HCT116 (cell line): ENCODE results near the gene RASAL2. TPM values are rescaled to one million over a fixed set of nuclear protein-coding genes. Genes with fewer than 3 reads are reported as not detected.

Source experiments
- ATAC-seq: fragments of 200-7000 bp; cut with Tn5 transposase; 2 replicates; pipeline ENCODE4 v1.9.1; 2020; ENCODE audit warnings: mild to moderate bottlenecking, moderate library complexity
- BruUV-seq: library from RNA; stranded (reverse); fragments of 400-500 nt; replicated peaks from 2 replicates; lab custom pipeline; 2021; lab: Mats Ljungman, UMichigan
- CTCF ChIA-PET: fragments of 300-600 bp; sonication (Branson Sonifier 250); formaldehyde crosslinking; loops from one replicate; lab custom pipeline; 2021; ENCODE audit warnings: antibody characterized with exemption; lab: Charles Lee
- POLR2A ChIA-PET: fragments of 300-600, 350-600 bp; sonication (Branson Sonifier 250); formaldehyde crosslinking; loops from one replicate; lab custom pipeline; 2021; ENCODE audit warnings: antibody characterized with exemption; lab: Charles Lee
- RAD21 ChIA-PET, 2 experiments: fragments of 300-600 bp; sonication (Branson Sonifier 250); formaldehyde crosslinking; loops; one replicate each; lab custom pipeline; 2023; ENCODE audit warnings: low total read pairs in 2 of 2; ENCODE audit not compliant: uncharacterized antibody in 2 of 2, unreplicated experiment in 2 of 2, low non-redundant PET in 1 of 2; lab: Charles Lee
- DNase-seq: peaks from one replicate; pipeline ENCODE4 v3.0.0-alpha.2; 2010; ENCODE audit warnings: low read depth, low spot score
- H2AFZ ChIP-seq: fragments of 200-600 bp; shearing (Covaris generic), sonication (generic); 2 replicates; pipeline ENCODE4 v1.6.1; 2017; ENCODE audit warnings: low read depth, mixed run types, mixed read lengths, antibody characterized with exemption, low read length; ENCODE audit not compliant: poor library complexity, severe bottlenecking
- H3K27ac ChIP-seq: 2 replicates; pipeline ENCODE4 v1.5.1; 2012; ENCODE audit warnings: low read depth, low read length
- H3K27me3 ChIP-seq: fragments of 200-600 bp; sonication (generic); 2 replicates; pipeline ENCODE4 v1.6.1; 2016; ENCODE audit warnings: mixed run types, low read length, mixed read lengths; ENCODE audit not compliant: insufficient read depth
- H3K36me3 ChIP-seq, 2 experiments: fragments of 200-500 bp in 1 of 2; fragments of 200-600 bp in 1 of 2; sonication (Bioruptor generic) in 1 of 2; sonication (generic) in 1 of 2; 2 replicates each; pipeline versions ENCODE4 v1.5.1 to v1.6.1; 2014 to 2016; ENCODE audit warnings: low read length in 2 of 2, inconsistent platforms in 1 of 2, mixed read lengths in 1 of 2, mixed run types in 1 of 2; ENCODE audit not compliant: insufficient read depth in 2 of 2, control insufficient read depth in 1 of 2
- H3K4me1 ChIP-seq, 2 experiments: fragments of 200-600 bp in 1 of 2; sonication (generic) in 1 of 2; 2 replicates each; pipeline versions ENCODE4 v1.5.1 to v1.6.1; 2012 to 2017; ENCODE audit warnings: low read length in 2 of 2, inconsistent platforms in 1 of 2, mild to moderate bottlenecking in 1 of 2, mixed read lengths in 1 of 2, mixed run types in 1 of 2, moderate library complexity in 1 of 2; ENCODE audit not compliant: insufficient read depth in 2 of 2, control insufficient read depth in 1 of 2
- H3K4me2 ChIP-seq: fragments of 200-600 bp; sonication (generic); 2 replicates; pipeline ENCODE4 v1.6.1; 2017; ENCODE audit warnings: mixed run types, low read length, mixed read lengths
- H3K4me3 ChIP-seq, 2 experiments: fragments of 200-600 bp in 1 of 2; sonication (generic) in 1 of 2; replicated peaks in 1 of 2; 2 replicates each; pipeline ENCODE4 v1.5.1; 2011 to 2016; ENCODE audit warnings: low read length in 2 of 2, control low read depth in 1 of 2, low read depth in 1 of 2, mild to moderate bottlenecking in 1 of 2, mixed read lengths in 1 of 2, mixed run types in 1 of 2
- H3K79me2 ChIP-seq: fragments of 200-600 bp; sonication (generic); 2 replicates; pipeline ENCODE4 v1.6.1; 2017; ENCODE audit warnings: mild to moderate bottlenecking, mixed run types, low read length, moderate library complexity, mixed read lengths; ENCODE audit not compliant: insufficient read depth
- H3K9ac ChIP-seq: fragments of 200-600 bp; sonication (generic); 2 replicates; pipeline ENCODE4 v1.6.1; 2016; ENCODE audit warnings: low read length, mixed read lengths
- H3K9me2 ChIP-seq: fragments of 200-600 bp; sonication (generic), shearing (Covaris generic); 2 replicates; pipeline ENCODE4 v1.6.1; 2017; ENCODE audit warnings: mixed run types, mild to moderate bottlenecking, moderate library complexity; ENCODE audit not compliant: insufficient read depth
- H3K9me3 ChIP-seq, 2 experiments: fragments of 200-500 bp in 1 of 2; fragments of 200-600 bp in 1 of 2; sonication (Bioruptor generic) in 1 of 2; sonication (generic) in 1 of 2; 2 replicates each; pipeline ENCODE4 v1.6.1; 2014 to 2017; ENCODE audit warnings: low read length in 2 of 2, mixed read lengths in 2 of 2, inconsistent platforms in 1 of 2, low read depth in 1 of 2, mild to moderate bottlenecking in 1 of 2, mixed run types in 1 of 2, moderate library complexity in 1 of 2; ENCODE audit not compliant: control insufficient read depth in 1 of 2, insufficient read depth in 1 of 2
- H4K20me1 ChIP-seq: fragments of 200-600 bp; sonication (generic), shearing (Covaris generic); 2 replicates; pipeline ENCODE4 v1.6.1; 2017; ENCODE audit warnings: mixed run types, mild to moderate bottlenecking, moderate library complexity; ENCODE audit not compliant: insufficient read depth
- EGR1 ChIP-seq: IDR thresholded peaks from 2 replicates; pipeline ENCODE4 v1.6.1; 2012; ENCODE audit warnings: low read depth
- ELF1 ChIP-seq: IDR thresholded peaks from 2 replicates; pipeline ENCODE4 v1.6.1; 2012; ENCODE audit warnings: low read depth, borderline replicate concordance
- FOSL1 ChIP-seq: IDR thresholded peaks from 2 replicates; pipeline ENCODE4 v1.6.1; 2012; ENCODE audit warnings: low read depth
- JUND ChIP-seq: IDR thresholded peaks from 2 replicates; pipeline ENCODE4 v1.6.1; 2012
- MAX ChIP-seq: IDR thresholded peaks from 2 replicates; pipeline ENCODE4 v1.6.1; 2012
- POLR2A ChIP-seq: IDR thresholded peaks from 2 replicates; pipeline ENCODE4 v1.7.0; 2011; ENCODE audit warnings: borderline replicate concordance; ENCODE audit not compliant: insufficient read depth, insufficient read length; ENCODE audit errors: extremely low read depth
- POLR2AphosphoS5 ChIP-seq: IDR thresholded peaks from 2 replicates; pipeline ENCODE4 v1.6.1; 2011; ENCODE audit warnings: mild to moderate bottlenecking, low read depth, low read length, moderate library complexity
- RAD21 ChIP-seq: IDR thresholded peaks from 2 replicates; pipeline ENCODE4 v1.6.1; 2012; ENCODE audit warnings: low read depth, mild to moderate bottlenecking
- REST ChIP-seq: IDR thresholded peaks from 2 replicates; pipeline ENCODE4 v1.6.1; 2012; ENCODE audit warnings: low read depth
- SIN3A ChIP-seq: IDR thresholded peaks from 2 replicates; pipeline ENCODE4 v1.6.1; 2012; ENCODE audit warnings: low read depth
- SRF ChIP-seq: IDR thresholded peaks from 2 replicates; pipeline ENCODE4 v1.6.1; 2012; ENCODE audit warnings: low read depth
- ZFX ChIP-seq: fragments of 450-650 bp; IDR thresholded peaks from 2 replicates; pipeline ENCODE4 v1.6.1; 2017
- intact Hi-C: fragments of 100-400 bp; cut with micrococcal nuclease; formaldehyde crosslinking; loops from 2 replicates; pipeline ENCODE4 v1.10.0; 2022
- total RNA-seq: library from RNA; stranded (reverse); gene quantifications from one replicate; pipeline ENCODE4 v1.2.1, GENCODE V29; 2021; ENCODE audit not compliant: unreplicated experiment
- TF ChIP-seq, protein P1 (sequence below): IDR thresholded peaks from 2 replicates; pipeline ENCODE4 v1.6.1; 2012
- TF ChIP-seq, protein P2 (sequence below), 3 experiments: fragments of 200-600 bp in 1 of 3; sonication (generic) in 1 of 3; IDR thresholded peaks in 2 of 3; conservative IDR thresholded peaks in 1 of 3; 2 replicates each; pipeline ENCODE4 v1.5.1; 2012 to 2017; ENCODE audit warnings: low read depth in 2 of 3, low read length in 2 of 3, antibody characterized with exemption in 1 of 3, borderline replicate concordance in 1 of 3, control low read depth in 1 of 3, mild to moderate bottlenecking in 1 of 3, mixed read lengths in 1 of 3, mixed run types in 1 of 3, moderate library complexity in 1 of 3; ENCODE audit not compliant: insufficient read depth in 1 of 3

Gene RASAL2
- total RNA-seq, 1 experiment from 2014 or later: 11.7 TPM

- TF ChIP-seq, protein P1, sequence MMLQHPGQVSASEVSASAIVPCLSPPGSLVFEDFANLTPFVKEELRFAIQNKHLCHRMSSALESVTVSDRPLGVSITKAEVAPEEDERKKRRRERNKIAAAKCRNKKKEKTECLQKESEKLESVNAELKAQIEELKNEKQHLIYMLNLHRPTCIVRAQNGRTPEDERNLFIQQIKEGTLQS: no peak
- no peak for TF ChIP-seq ELF1
- no peak for TF ChIP-seq SIN3A
- TF ChIP-seq JUND: no peak
- no peak for TF ChIP-seq SRF
- TF ChIP-seq RAD21: no peak
Measured at GRCh38 chr1:178382372-178382771, 288.5 kb downstream of the RASAL2 start (continued).

GRCh38 chr1:178385662-178386061, 291.8 kb downstream of the RASAL2 start:
- ChIA-PET RAD21 (no interaction called here), CTCF (no interaction called here), POLR2A (no interaction called here)
- Histone ChIP-seq H3K4me1 (no peaks in the 10 kb centered on the region), H3K27me3 (no peaks in the 10 kb centered on the region), H3K27ac (no peak overlapping the region), H3K9me2 (no peaks in the 10 kb centered on the region), H3K79me2 (no peaks in the 10 kb centered on the region), H3K9ac (no peak overlapping the region), H2AFZ (no peak overlapping the region), H3K4me2 (no peak overlapping the region), H3K36me3 (no peaks in the 10 kb centered on the region), H3K9me3 (no peaks in the 10 kb centered on the region), H3K4me3 (no peak overlapping the region), H4K20me1 (no peaks in the 10 kb centered on the region)
- no peak for ATAC-seq
- BruUV-seq: no TSS peak
- no peak for TF ChIP-seq SIN3A
- TF ChIP-seq ZFX: no peak
- TF ChIP-seq JUND: no peak
- no peak for TF ChIP-seq MAX
- TF ChIP-seq REST: no peak
- TF ChIP-seq EGR1: no peak
- TF ChIP-seq, protein P2, sequence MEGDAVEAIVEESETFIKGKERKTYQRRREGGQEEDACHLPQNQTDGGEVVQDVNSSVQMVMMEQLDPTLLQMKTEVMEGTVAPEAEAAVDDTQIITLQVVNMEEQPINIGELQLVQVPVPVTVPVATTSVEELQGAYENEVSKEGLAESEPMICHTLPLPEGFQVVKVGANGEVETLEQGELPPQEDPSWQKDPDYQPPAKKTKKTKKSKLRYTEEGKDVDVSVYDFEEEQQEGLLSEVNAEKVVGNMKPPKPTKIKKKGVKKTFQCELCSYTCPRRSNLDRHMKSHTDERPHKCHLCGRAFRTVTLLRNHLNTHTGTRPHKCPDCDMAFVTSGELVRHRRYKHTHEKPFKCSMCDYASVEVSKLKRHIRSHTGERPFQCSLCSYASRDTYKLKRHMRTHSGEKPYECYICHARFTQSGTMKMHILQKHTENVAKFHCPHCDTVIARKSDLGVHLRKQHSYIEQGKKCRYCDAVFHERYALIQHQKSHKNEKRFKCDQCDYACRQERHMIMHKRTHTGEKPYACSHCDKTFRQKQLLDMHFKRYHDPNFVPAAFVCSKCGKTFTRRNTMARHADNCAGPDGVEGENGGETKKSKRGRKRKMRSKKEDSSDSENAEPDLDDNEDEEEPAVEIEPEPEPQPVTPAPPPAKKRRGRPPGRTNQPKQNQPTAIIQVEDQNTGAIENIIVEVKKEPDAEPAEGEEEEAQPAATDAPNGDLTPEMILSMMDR (IDR thresholded peaks at IDR 0.05 in 2 of 3, conservative IDR thresholded peaks at IDR 0.05 in 1 of 3; ENCODE audit: borderline replicate concordance in 1 of 3, insufficient read depth in 1 of 3, low read depth in 2 of 3, low read length in 2 of 3): no peak
- TF ChIP-seq POLR2AphosphoS5: no peak
- no peak for TF ChIP-seq ELF1
- TF ChIP-seq FOSL1: no peak
- no peak for TF ChIP-seq POLR2A
- no peak for DNase-seq
- intact Hi-C loops: loop anchor here (2.0 kb wide), 1 partner anchor 19 kb away; no protein-coding TSS in a partner anchor
